Activated CD8-positive, alpha-beta memory T cell treated with anti-CD3 and anti-CD28 coated beads for 24 hours (primary cell): ENCODE results near the gene FAM169A.
"Not testable (repeated sequence)": the region's sequence is repeated elsewhere in the genome, so short reads cannot be mapped to it uniquely, and the experiment has no call there.

Experiments used
- DNase-seq: peaks from one replicate; pipeline ENCODE4 v3.0.0-alpha.2; 2020

Gene FAM169A

GRCh38 chr5:74798977-74799911 is 66.9 kb downstream of the FAM169A start:
- DNase-seq: no peak

- DNase-seq: not testable (repeated sequence)
Observed at GRCh38 chr5:74791669-74792068, 74.5 kb downstream of the FAM169A start.

- no peak for DNase-seq
Observed at GRCh38 chr5:74787424-74787823, 78.8 kb downstream of the FAM169A start.

- DNase-seq: no peak
Observed at GRCh38 chr5:74786851-74787250, 79.3 kb downstream of the FAM169A start.

GRCh38 chr5:74778609-74779008 is 87.6 kb downstream of the FAM169A start:
- no peak for DNase-seq

GRCh38 chr5:74772359-74772758 is 93.8 kb downstream of the FAM169A start:
- DNase-seq: no peak

GRCh38 chr5:74767579-74767913 is 98.6 kb downstream of the FAM169A start:
- no peak for DNase-seq

GRCh38 chr5:74766849-74767578 is 99.2 kb downstream of the FAM169A start, which contains the start of the genes GFM2 and NSA2:
TSS of gene GFM2 (minus strand) at chr5:74767117. CDS start at chr5:74763742, 3,375 bp downstream.
TSS of gene NSA2 (plus strand) at chr5:74767249. CDS start at chr5:74767361, 112 bp downstream.
- DNase-seq: peak; percentile 97

- no peak for DNase-seq
Observed at GRCh38 chr5:74766418-74766848, 99.8 kb downstream of the FAM169A start.

GRCh38 chr5:74765929-74766328 is 100.3 kb downstream of the FAM169A start:
- DNase-seq: no peak

GRCh38 chr5:74765201-74765600 is 101.0 kb downstream of the FAM169A start:
- no peak for DNase-seq

GRCh38 chr5:74763504-74763903 is 102.7 kb downstream of the FAM169A start:
- no peak for DNase-seq

- DNase-seq: no peak
Observed at GRCh38 chr5:74762599-74762998, 103.6 kb downstream of the FAM169A start.

GRCh38 chr5:74761241-74761640 is 104.9 kb downstream of the FAM169A start:
- DNase-seq: no peak

GRCh38 chr5:74748742-74749141 is 117.4 kb downstream of the FAM169A start:
- not testable (repeated sequence) for DNase-seq

GRCh38 chr5:74738406-74738805 is 127.8 kb downstream of the FAM169A start:
- DNase-seq: no peak

GRCh38 chr5:74736759-74737158 is 129.4 kb downstream of the FAM169A start:
- DNase-seq: no peak
